Breast epithelium (tissue), 3 donors: ENCODE results near the gene CLSTN2.

Source experiments
- POLR2A ChIP-seq: fragments of 450-650 bp; IDR thresholded peaks from one replicate; pipeline ENCODE4 v1.6.1; 2016; ENCODE audit warnings: antibody characterized with exemption, mild to moderate bottlenecking, moderate library complexity
- TF ChIP-seq, protein P1 (sequence below), 3 donors: fragments of 450-650 bp; IDR thresholded peaks; one replicate each; pipeline ENCODE4 v1.5.1; 2016 to 2017; ENCODE audit warnings: antibody characterized with exemption in 3 of 3, mild to moderate bottlenecking in 3 of 3, moderate library complexity in 3 of 3

DNA sequence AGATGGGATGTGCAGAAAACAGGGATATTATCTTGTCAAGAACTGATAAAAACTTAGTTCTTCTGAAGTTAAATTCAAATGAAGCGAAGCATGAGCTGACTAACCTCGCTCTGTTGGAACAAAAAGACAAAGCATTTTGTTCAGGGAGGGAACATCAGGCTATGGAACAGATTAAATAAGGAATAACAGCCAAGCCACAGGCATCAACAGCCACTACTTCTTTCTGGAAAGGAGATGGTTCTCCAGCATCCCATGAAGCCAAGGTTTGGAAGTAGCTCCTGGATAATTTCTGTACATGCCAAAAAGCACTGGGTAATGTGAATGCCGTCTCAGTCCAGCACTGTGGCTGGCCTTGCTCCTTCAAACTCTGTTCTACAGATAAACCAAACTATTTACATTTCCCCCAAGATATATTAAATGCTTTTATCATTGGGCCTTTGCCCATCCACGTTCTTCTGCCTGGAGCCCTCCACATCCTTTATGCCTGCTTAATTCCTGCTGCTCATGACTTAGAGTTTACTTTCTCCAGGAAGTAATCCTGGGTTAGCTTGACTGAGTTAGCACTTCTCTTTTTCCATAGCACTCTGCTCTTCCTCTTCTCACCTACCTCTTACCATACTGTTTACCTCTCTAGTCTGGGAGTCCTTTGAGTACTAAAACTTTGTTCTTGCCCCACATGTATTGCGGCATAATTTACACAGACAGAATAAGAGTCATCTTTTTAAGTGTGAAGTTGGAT is 232.0 kb downstream of the CLSTN2 start:
- TF ChIP-seq, protein P1, sequence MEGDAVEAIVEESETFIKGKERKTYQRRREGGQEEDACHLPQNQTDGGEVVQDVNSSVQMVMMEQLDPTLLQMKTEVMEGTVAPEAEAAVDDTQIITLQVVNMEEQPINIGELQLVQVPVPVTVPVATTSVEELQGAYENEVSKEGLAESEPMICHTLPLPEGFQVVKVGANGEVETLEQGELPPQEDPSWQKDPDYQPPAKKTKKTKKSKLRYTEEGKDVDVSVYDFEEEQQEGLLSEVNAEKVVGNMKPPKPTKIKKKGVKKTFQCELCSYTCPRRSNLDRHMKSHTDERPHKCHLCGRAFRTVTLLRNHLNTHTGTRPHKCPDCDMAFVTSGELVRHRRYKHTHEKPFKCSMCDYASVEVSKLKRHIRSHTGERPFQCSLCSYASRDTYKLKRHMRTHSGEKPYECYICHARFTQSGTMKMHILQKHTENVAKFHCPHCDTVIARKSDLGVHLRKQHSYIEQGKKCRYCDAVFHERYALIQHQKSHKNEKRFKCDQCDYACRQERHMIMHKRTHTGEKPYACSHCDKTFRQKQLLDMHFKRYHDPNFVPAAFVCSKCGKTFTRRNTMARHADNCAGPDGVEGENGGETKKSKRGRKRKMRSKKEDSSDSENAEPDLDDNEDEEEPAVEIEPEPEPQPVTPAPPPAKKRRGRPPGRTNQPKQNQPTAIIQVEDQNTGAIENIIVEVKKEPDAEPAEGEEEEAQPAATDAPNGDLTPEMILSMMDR (IDR thresholded peaks at IDR 0.05) = no peak
- TF ChIP-seq POLR2A = no peak
